ENCODE measurements around the gene LRP1B.

Gene LRP1B

GRCh38 chr2:142038826-142039225, 92.0 kb downstream of the LRP1B start:
- DNase-seq, result no peak

GRCh38 chr2:142037744-142038143, 93.1 kb downstream of the LRP1B start:
- DNase-seq, result no peak

- no peak for DNase-seq
Observed at GRCh38 chr2:142037066-142037465, 93.8 kb downstream of the LRP1B start.

GRCh38 chr2:142033393-142033792, 97.4 kb downstream of the LRP1B start:
- DNase-seq, result no peak

GRCh38 chr2:142031656-142032055, 99.2 kb downstream of the LRP1B start:
- no peak for DNase-seq

GRCh38 chr2:142030735-142031134, 100.1 kb downstream of the LRP1B start:
- no peak for DNase-seq

GRCh38 chr2:142029974-142030373, 100.8 kb downstream of the LRP1B start:
- DNase-seq, result no peak

GRCh38 chr2:142025394-142025793, 105.4 kb downstream of the LRP1B start:
- no peak for DNase-seq

- no peak for DNase-seq
Observed at GRCh38 chr2:142020368-142020767, 110.4 kb downstream of the LRP1B start.

- peak; percentile 16 to 40 for DNase-seq
Observed at GRCh38 chr2:142014536-142014935, 116.3 kb downstream of the LRP1B start.

- no peak for DNase-seq
Observed at GRCh38 chr2:142012797-142013196, 118.0 kb downstream of the LRP1B start.

GRCh38 chr2:142010477-142011270, 120.1 kb downstream of the LRP1B start:
- DNase-seq, result no peak

GRCh38 chr2:142008135-142008744, 122.6 kb downstream of the LRP1B start:
- DNase-seq, result no peak

- DNase-seq, result no peak
Observed at GRCh38 chr2:141994066-141994465, 136.8 kb downstream of the LRP1B start.

GRCh38 chr2:141992695-141993094, 138.1 kb downstream of the LRP1B start:
- no peak for DNase-seq

- no peak for DNase-seq
Observed at GRCh38 chr2:141968433-141968832, 162.4 kb downstream of the LRP1B start.

GRCh38 chr2:141967980-141968379, 162.8 kb downstream of the LRP1B start:
- DNase-seq, result no peak

- DNase-seq, result no peak
Observed at GRCh38 chr2:141967503-141967902, 163.3 kb downstream of the LRP1B start.

GRCh38 chr2:141959941-141960340, 170.9 kb downstream of the LRP1B start:
- DNase-seq, result no peak

GRCh38 chr2:141959016-141959415, 171.8 kb downstream of the LRP1B start:
- DNase-seq, result no peak

- no peak for DNase-seq
Observed at GRCh38 chr2:141957827-141958450, 172.9 kb downstream of the LRP1B start.

- no peak for DNase-seq
Observed at GRCh38 chr2:141957321-141957720, 173.5 kb downstream of the LRP1B start.

- DNase-seq, result no peak
Observed at GRCh38 chr2:141947396-141948114, 183.3 kb downstream of the LRP1B start.

Measured in Kasumi-1 (cell line).